ENCODE results near the gene TAF4B. TPM values are rescaled to one million over a fixed set of nuclear protein-coding genes. Genes with fewer than 3 reads are reported as not detected.

The TAF4B gene
- total and polyA plus RNA-seq, 7 experiments from 2014 or later: 7.3 to 15.7 (median 12.6) TPM

DNA sequence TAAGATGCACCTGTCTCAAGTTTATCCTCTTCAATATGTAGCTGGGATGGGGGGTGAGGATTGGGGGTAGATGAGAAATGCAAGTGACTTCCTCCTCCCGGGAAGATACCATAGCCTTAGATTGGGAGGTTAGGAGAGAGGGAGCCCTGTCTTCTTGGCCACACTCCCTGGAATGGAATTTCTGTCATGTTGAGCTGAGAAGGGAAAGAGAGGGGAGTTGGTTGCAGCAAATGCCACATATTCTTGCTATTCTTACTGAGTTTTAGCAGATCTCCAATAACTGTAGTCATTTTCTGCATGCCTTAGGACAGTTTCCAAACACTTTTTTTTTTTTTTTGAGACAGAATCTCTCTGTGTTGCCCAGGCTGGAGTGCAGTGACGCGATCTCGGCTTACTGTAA lies 35.9 kb downstream of the TAF4B start:
- Mint-ChIP-seq H3K27me3 (no peaks in the 10 kb centered on the region), H3K36me3 (peaks cover 7 to 21% (median 10%) of the 10 kb centered on the region in 5 donors)
- intact Hi-C loops (cut with micrococcal nuclease): no loop called here

DNA sequence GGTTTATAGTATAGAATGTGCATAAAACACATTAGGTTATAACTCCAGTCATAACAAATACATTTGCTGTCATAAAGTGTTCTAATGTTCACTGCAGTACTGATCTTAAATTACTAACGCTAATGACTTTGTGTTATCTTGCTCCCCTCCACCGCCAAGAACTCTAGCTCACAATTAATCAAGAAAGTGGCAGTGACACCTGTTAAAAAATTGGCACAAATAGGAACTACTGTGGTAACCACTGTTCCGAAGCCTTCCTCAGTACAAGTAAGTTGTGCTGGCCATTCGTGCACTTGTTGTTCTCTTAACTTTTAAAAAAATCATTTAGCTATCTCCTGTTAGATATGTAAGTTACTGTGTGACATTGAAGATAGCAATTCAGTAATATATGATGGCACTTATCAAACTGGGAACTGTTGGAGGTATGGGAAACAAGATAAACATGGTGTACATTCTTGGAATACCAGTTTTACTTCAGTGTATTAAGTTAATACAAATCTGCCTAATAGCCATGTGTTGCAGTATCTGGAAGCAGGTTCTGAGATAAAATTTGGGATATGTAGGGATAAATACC lies 41.2 kb downstream of the TAF4B start:
- peaks cover 0 to 17% (median 8%) of the 10 kb centered on the region in 7 donors for H3K4me1 Mint-ChIP-seq

More for the DNA sequence above, 35.9 kb downstream of the TAF4B start:
- Mint-ChIP-seq H3K4me1 (peaks cover 0 to 36% (median 23%) of the 10 kb centered on the region in 7 donors), H3K4me3 (peak overlapping the region in 1 of 10 donors; percentile 23), H3K27ac (no peak overlapping the region), H3K9me3 (peaks cover 0 to 7% (median 4%) of the 10 kb centered on the region in 11 donors)
- DNase-seq: no peak
- CTCF ChIA-PET: no interaction called here
- no peaks in the 10 kb centered on the region for H3K4me1 ChIP-seq (ENCODE audit: control insufficient read depth in 2 of 2, insufficient read depth in 2 of 2, low read length in 2 of 2)
- no peak overlapping the region for H3K4me3 ChIP-seq (ENCODE audit: low read length)
- peaks cover 0 to 3% (median 0%) of the 10 kb centered on the region in 3 experiments for H3K36me3 ChIP-seq (ENCODE audit: control insufficient read depth in 2 of 3, insufficient read depth in 3 of 3, low read length in 3 of 3)
- no peak for ATAC-seq
- H3K27ac ChIP-seq (ENCODE audit: low read depth, low read length): no peak overlapping the region
- POLR2A ChIA-PET: interaction anchor here (0.6 kb wide), 1 partner anchor 41 kb away, joined by 3 read pairs; no protein-coding TSS in a partner anchor
- no peaks in the 10 kb centered on the region for H3K27me3 ChIP-seq (ENCODE audit: control insufficient read depth in 2 of 2, insufficient read depth in 2 of 2, low read length in 2 of 2)
- H3K9me3 ChIP-seq (ENCODE audit: control insufficient read depth in 2 of 3, low read length in 3 of 3): peaks cover 0 to 3% (median 0%) of the 10 kb centered on the region in 3 experiments

GRCh38 chr18:26268454-26268853 lies 42.2 kb downstream of the TAF4B start:
- no peaks in the 10 kb centered on the region for H3K27me3 Mint-ChIP-seq
- H3K4me3 Mint-ChIP-seq: no peak overlapping the region
- no peaks in the 10 kb centered on the region for H3K27me3 ChIP-seq (ENCODE audit: control insufficient read depth in 2 of 2, insufficient read depth in 2 of 2, low read length in 2 of 2)
- intact Hi-C loops (cut with micrococcal nuclease): no loop called here
- no peak for ATAC-seq
- no peak for DNase-seq
- H3K9me3 Mint-ChIP-seq: no peaks in the 10 kb centered on the region
- H3K27ac ChIP-seq (ENCODE audit: low read depth, low read length): no peak overlapping the region
- ChIA-PET POLR2A (no interaction called here), CTCF (no interaction called here)
- H3K4me1 ChIP-seq (ENCODE audit: control insufficient read depth in 2 of 2, insufficient read depth in 2 of 2, low read length in 2 of 2): no peaks in the 10 kb centered on the region
- H3K27ac Mint-ChIP-seq: no peak overlapping the region
- peaks cover 9 to 51% (median 28%) of the 10 kb centered on the region in 5 donors for H3K36me3 Mint-ChIP-seq
- H3K36me3 ChIP-seq (ENCODE audit: control insufficient read depth in 2 of 3, insufficient read depth in 3 of 3, low read length in 3 of 3): peaks cover 0 to 21% (median 0%) of the 10 kb centered on the region in 3 experiments
- H3K9me3 ChIP-seq (ENCODE audit: control insufficient read depth in 2 of 3, low read length in 3 of 3): no peaks in the 10 kb centered on the region
- H3K4me3 ChIP-seq (ENCODE audit: low read length): no peak overlapping the region
- H3K4me1 Mint-ChIP-seq: peaks cover 0 to 14% (median 5%) of the 10 kb centered on the region in 7 donors

More for the DNA sequence above, 41.2 kb downstream of the TAF4B start:
- Histone ChIP-seq H3K9me3 (ENCODE audit: control insufficient read depth in 2 of 3, low read length in 3 of 3) (no peaks in the 10 kb centered on the region), H3K4me3 (ENCODE audit: low read length) (no peak overlapping the region), H3K27me3 (ENCODE audit: control insufficient read depth in 2 of 2, insufficient read depth in 2 of 2, low read length in 2 of 2) (no peaks in the 10 kb centered on the region), H3K36me3 (ENCODE audit: control insufficient read depth in 2 of 3, insufficient read depth in 3 of 3, low read length in 3 of 3) (peaks cover 0 to 21% (median 0%) of the 10 kb centered on the region in 3 experiments), H3K4me1 (ENCODE audit: control insufficient read depth in 2 of 2, insufficient read depth in 2 of 2, low read length in 2 of 2) (no peaks in the 10 kb centered on the region), H3K27ac (ENCODE audit: low read depth, low read length) (no peak overlapping the region)
- H3K9me3 Mint-ChIP-seq: no peaks in the 10 kb centered on the region
- CTCF ChIA-PET: no interaction called here
- H3K36me3 Mint-ChIP-seq: peaks cover 9 to 45% (median 28%) of the 10 kb centered on the region in 5 donors
- DNase-seq (no peak), ATAC-seq (no peak)
- intact Hi-C loops (cut with micrococcal nuclease): no loop called here
- H3K27ac Mint-ChIP-seq: no peak overlapping the region
- H3K27me3 Mint-ChIP-seq: no peaks in the 10 kb centered on the region
- POLR2A ChIA-PET: no interaction called here
- no peak overlapping the region for H3K4me3 Mint-ChIP-seq

DNA sequence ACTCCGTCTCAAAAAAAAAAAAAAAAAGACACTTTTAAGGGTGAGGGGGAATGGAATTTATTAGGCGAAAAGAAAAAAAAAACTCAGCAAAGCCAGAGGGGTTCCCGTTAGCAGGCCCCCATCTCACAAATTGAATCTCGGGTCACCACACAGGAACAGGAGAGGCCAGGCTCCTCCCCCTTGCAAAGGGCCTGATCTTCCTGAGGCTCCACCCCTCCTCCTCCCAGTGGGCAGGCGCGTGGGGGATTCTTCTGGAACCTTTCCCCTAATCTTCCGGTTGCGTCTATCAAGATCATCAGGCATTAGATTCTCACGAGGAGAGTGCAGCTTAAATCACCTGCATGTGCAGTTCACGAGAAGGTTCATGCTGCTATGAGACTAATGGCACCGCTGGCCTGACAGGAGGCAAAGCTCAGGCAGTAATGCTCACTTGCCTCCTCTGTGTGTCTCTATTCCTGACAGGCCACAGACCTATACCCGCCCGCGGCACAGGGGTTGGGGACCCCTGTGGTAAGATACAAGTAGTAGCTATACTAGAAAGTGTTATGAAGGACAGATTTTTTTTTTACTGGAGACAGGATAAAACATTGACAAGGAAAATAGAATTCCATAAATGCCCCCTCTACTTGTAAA lies 45.8 kb downstream of the TAF4B start:
- POLR2A ChIA-PET: no interaction called here

DNA sequence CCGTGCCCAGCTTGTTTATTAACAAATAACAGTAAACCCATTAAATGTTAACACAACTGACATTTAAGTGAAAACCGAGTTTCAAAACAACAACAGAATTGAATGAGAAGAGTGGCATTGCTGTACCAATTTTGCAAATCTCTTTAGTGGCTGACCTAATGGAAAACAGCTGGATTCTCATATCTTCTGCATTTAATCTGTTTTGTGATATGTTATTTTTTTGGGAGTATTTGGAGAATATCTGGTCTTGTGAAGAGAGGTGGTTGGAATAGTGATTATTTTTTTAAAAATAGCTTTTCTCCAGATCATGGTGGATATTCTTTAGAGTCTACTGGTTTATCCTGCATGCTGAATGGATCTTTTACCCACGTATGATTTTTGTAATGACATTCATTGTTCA lies 51.1 kb downstream of the TAF4B start:
- H3K36me3 Mint-ChIP-seq: peaks cover 0 to 62% (median 28%) of the 10 kb centered on the region in 5 donors
- H3K4me1 Mint-ChIP-seq: no peaks in the 10 kb centered on the region
- H3K4me3 Mint-ChIP-seq: no peak overlapping the region
- CTCF ChIA-PET: no interaction called here
- H3K27me3 Mint-ChIP-seq: no peaks in the 10 kb centered on the region
- peaks cover 0 to 13% (median 0%) of the 10 kb centered on the region in 3 experiments for H3K36me3 ChIP-seq (ENCODE audit: control insufficient read depth in 2 of 3, insufficient read depth in 3 of 3, low read length in 3 of 3)
- intact Hi-C loops (cut with micrococcal nuclease): no loop called here
- peaks cover 0 to 5% (median 0%) of the 10 kb centered on the region in 11 donors for H3K9me3 Mint-ChIP-seq
- POLR2A ChIA-PET: no interaction called here
- H3K27ac ChIP-seq (ENCODE audit: low read depth, low read length): no peak overlapping the region
- no peaks in the 10 kb centered on the region for H3K27me3 ChIP-seq (ENCODE audit: control insufficient read depth in 2 of 2, insufficient read depth in 2 of 2, low read length in 2 of 2)
- H3K4me1 ChIP-seq (ENCODE audit: control insufficient read depth in 2 of 2, insufficient read depth in 2 of 2, low read length in 2 of 2): no peaks in the 10 kb centered on the region
- ATAC-seq: no peak
- no peak for DNase-seq
- H3K9me3 ChIP-seq (ENCODE audit: control insufficient read depth in 2 of 3, low read length in 3 of 3): peaks cover 0 to 3% (median 0%) of the 10 kb centered on the region in 3 experiments
- no peak overlapping the region for H3K4me3 ChIP-seq (ENCODE audit: low read length)
- no peak overlapping the region for H3K27ac Mint-ChIP-seq

More for the DNA sequence above, 45.8 kb downstream of the TAF4B start:
- H3K36me3 Mint-ChIP-seq: peaks cover 9 to 66% (median 25%) of the 10 kb centered on the region in 5 donors
- no peaks in the 10 kb centered on the region for H3K27me3 Mint-ChIP-seq
- peaks cover 0 to 4% (median 0%) of the 10 kb centered on the region in 7 donors for H3K4me1 Mint-ChIP-seq
- Histone ChIP-seq H3K36me3 (ENCODE audit: control insufficient read depth in 2 of 3, insufficient read depth in 3 of 3, low read length in 3 of 3) (peaks cover 0 to 30% (median 0%) of the 10 kb centered on the region in 3 experiments), H3K27me3 (ENCODE audit: control insufficient read depth in 2 of 2, insufficient read depth in 2 of 2, low read length in 2 of 2) (no peaks in the 10 kb centered on the region), H3K4me3 (ENCODE audit: low read length) (no peak overlapping the region), H3K9me3 (ENCODE audit: control insufficient read depth in 2 of 3, low read length in 3 of 3) (no peaks in the 10 kb centered on the region), H3K4me1 (ENCODE audit: control insufficient read depth in 2 of 2, insufficient read depth in 2 of 2, low read length in 2 of 2) (no peaks in the 10 kb centered on the region), H3K27ac (ENCODE audit: low read depth, low read length) (no peak overlapping the region)
- CTCF ChIA-PET: no interaction called here
- intact Hi-C loops (cut with micrococcal nuclease): no loop called here
- peak overlapping the region in 3 of 9 donors; percentile 17 to 62 (median 26) for H3K27ac Mint-ChIP-seq
- no peak for ATAC-seq
- H3K4me3 Mint-ChIP-seq: no peak overlapping the region
- DNase-seq: no peak
- no peaks in the 10 kb centered on the region for H3K9me3 Mint-ChIP-seq

- Mint-ChIP-seq H3K36me3 (peaks cover 6 to 66% (median 40%) of the 10 kb centered on the region in 5 donors), H3K4me3 (no peak overlapping the region), H3K27ac (no peak overlapping the region), H3K4me1 (no peaks in the 10 kb centered on the region), H3K27me3 (no peaks in the 10 kb centered on the region), H3K9me3 (peaks cover 0 to 5% (median 0%) of the 10 kb centered on the region in 11 donors)
- no peaks in the 10 kb centered on the region for H3K27me3 ChIP-seq (ENCODE audit: control insufficient read depth in 2 of 2, insufficient read depth in 2 of 2, low read length in 2 of 2)
- DNase-seq (no peak), ATAC-seq (no peak)
- CTCF ChIA-PET: no interaction called here
- peaks cover 0 to 3% (median 0%) of the 10 kb centered on the region in 3 experiments for H3K9me3 ChIP-seq (ENCODE audit: control insufficient read depth in 2 of 3, low read length in 3 of 3)
- intact Hi-C loops (cut with micrococcal nuclease): no loop called here
- no peak overlapping the region for H3K4me3 ChIP-seq (ENCODE audit: low read length)
- H3K27ac ChIP-seq (ENCODE audit: low read depth, low read length): no peak overlapping the region
- H3K36me3 ChIP-seq (ENCODE audit: control insufficient read depth in 2 of 3, insufficient read depth in 3 of 3, low read length in 3 of 3): peaks cover 0 to 18% (median 0%) of the 10 kb centered on the region in 3 experiments
- POLR2A ChIA-PET: no interaction called here
- no peaks in the 10 kb centered on the region for H3K4me1 ChIP-seq (ENCODE audit: control insufficient read depth in 2 of 2, insufficient read depth in 2 of 2, low read length in 2 of 2)
Observed at GRCh38 chr18:26279428-26279827, 53.2 kb downstream of the TAF4B start.
